Lower leg skin (tissue), 3 donors: ENCODE measurements around the gene MT1B.

Experiments
- POLR2A ChIP-seq, 2 donors: fragments of 450-650 bp; IDR thresholded peaks; one replicate each; pipeline ENCODE4 v1.6.1; 2016 to 2017; ENCODE audit warnings: antibody characterized with exemption in 2 of 2, mild to moderate bottlenecking in 1 of 2, moderate library complexity in 1 of 2
- TF ChIP-seq, protein P1 (sequence below), 3 donors: fragments of 450-650 bp; IDR thresholded peaks; one replicate each; pipeline ENCODE4 v1.5.1; 2016; ENCODE audit warnings: antibody characterized with exemption in 3 of 3, mild to moderate bottlenecking in 3 of 3, moderate library complexity in 2 of 3

DNA sequence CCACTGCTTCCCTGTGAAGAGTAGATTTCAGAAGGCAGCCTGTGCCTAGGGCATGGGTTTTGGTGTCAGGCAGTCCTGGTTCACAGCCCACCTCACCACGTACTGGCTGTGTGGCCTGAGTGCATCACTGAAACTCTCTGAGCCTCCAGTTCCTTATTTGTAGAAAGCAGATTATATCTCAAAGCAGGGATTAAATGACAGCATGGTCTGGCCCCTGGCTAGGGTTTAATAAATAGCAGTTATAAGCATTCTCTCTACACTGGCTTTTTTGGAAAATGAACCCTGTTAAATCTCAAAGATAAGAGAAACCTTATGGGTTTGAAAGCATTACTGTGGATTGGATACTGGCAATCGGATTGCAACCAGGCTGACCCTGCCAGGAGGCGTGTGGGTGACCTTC lies 22.2 kb upstream of the MT1B start:
- TF ChIP-seq, protein P1, sequence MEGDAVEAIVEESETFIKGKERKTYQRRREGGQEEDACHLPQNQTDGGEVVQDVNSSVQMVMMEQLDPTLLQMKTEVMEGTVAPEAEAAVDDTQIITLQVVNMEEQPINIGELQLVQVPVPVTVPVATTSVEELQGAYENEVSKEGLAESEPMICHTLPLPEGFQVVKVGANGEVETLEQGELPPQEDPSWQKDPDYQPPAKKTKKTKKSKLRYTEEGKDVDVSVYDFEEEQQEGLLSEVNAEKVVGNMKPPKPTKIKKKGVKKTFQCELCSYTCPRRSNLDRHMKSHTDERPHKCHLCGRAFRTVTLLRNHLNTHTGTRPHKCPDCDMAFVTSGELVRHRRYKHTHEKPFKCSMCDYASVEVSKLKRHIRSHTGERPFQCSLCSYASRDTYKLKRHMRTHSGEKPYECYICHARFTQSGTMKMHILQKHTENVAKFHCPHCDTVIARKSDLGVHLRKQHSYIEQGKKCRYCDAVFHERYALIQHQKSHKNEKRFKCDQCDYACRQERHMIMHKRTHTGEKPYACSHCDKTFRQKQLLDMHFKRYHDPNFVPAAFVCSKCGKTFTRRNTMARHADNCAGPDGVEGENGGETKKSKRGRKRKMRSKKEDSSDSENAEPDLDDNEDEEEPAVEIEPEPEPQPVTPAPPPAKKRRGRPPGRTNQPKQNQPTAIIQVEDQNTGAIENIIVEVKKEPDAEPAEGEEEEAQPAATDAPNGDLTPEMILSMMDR (IDR thresholded peaks at IDR 0.05) = no peak
- TF ChIP-seq POLR2A (IDR thresholded peaks at IDR 0.05) = no peak
